ENCODE measurements around the gene PLEKHA3. TPM values are rescaled to one million over a fixed set of nuclear protein-coding genes. Genes with fewer than 3 reads are reported as not detected.

PLEKHA3 gene
- total and polyA plus RNA-seq, 9 of the 15 experiments (the other 6 are each of a cell fraction or from before 2014, with no cell fraction given): 2.3 to 23.4 (median 10.5) TPM

GRCh38 chr2:178512484-178512883, 32.2 kb downstream of the PLEKHA3 start:
- H3K9ac ChIP-seq (ENCODE audit: insufficient read depth in 1 of 2, low read depth in 2 of 2, low read length in 2 of 2): no peak overlapping the region
- ChIA-PET CTCF (ENCODE audit: low intra/inter-chr PET ratio) (no interaction called here), POLR2A (interaction anchor here (1.1 kb wide), 1 partner anchor 10 kb away, joined by 4 read pairs; no protein-coding TSS in a partner anchor)
- DNase-seq (ENCODE audit: extremely low read depth in 1 of 4, low spot score in 3 of 4) (no peak), FAIRE-seq (no peak), ATAC-seq (no peak)
- 83% methylated on average over 2 of the region's 2 CpGs for WGBS (ENCODE audit: insufficient coverage, low coverage, missing lambda C conversion rate)
- intact Hi-C loops (cut with micrococcal nuclease) (no loop called here), in situ Hi-C loops (cut with MboI) (no loop called here)
- no peak overlapping the region for H3K27ac ChIP-seq (ENCODE audit: extremely low read depth, low read depth, low read length)
- H3K4me1 ChIP-seq (replicated peaks in 1 of 2; ENCODE audit: control insufficient read depth in 2 of 2, insufficient read depth in 2 of 2, low read length in 2 of 2): no peaks in the 10 kb centered on the region
- H4K20me1 ChIP-seq (replicated peaks; ENCODE audit: control insufficient read depth, insufficient read depth, low read length): no peaks in the 10 kb centered on the region
- no peaks in the 10 kb centered on the region for H3K79me2 ChIP-seq (ENCODE audit: control insufficient read depth, insufficient read depth, low read length)
- H3K27me3 ChIP-seq (ENCODE audit: control insufficient read depth in 2 of 2, insufficient read depth in 2 of 2, low read length in 2 of 2): no peaks in the 10 kb centered on the region
- H3K4me2 ChIP-seq (ENCODE audit: insufficient read depth, low read length): no peak overlapping the region
- H3K36me3 ChIP-seq (ENCODE audit: control insufficient read depth, insufficient read depth, low read length): no peaks in the 10 kb centered on the region; the same call in 2 of the 3 replicates
- TF ChIP-seq U2AF1 (optimal IDR thresholded peaks at IDR 0.05; ENCODE audit: low read depth, low read length): no peak
- TF ChIP-seq EHMT2 (IDR thresholded peaks at IDR 0.05): no peak
- TF ChIP-seq TCFL5 (CRISPR knock-in tag; conservative IDR thresholded peaks at IDR 0.05): no peak
- no peak for TF ChIP-seq TARDBP (IDR thresholded peaks at IDR 0.05)
- TF ChIP-seq CEBPG (CRISPR knock-in tag; IDR thresholded peaks at IDR 0.05): no peak
- TF ChIP-seq CEBPG (tag; conservative IDR thresholded peaks at IDR 0.05 in 1 of 2, IDR thresholded peaks at IDR 0.05 in 1 of 2): 0 out of 4 replicates have a peak, but pooled peaks have one; percentile 15 to 26
- no peak for TF ChIP-seq SAFB2 (IDR thresholded peaks at IDR 0.05; ENCODE audit: borderline replicate concordance, low read depth, low read length, severe bottlenecking)
- TF ChIP-seq NONO (IDR thresholded peaks at IDR 0.05; ENCODE audit: low read depth in 2 of 2, low read length in 1 of 2): no peak
- no peak overlapping the region for H2AFZ ChIP-seq (ENCODE audit: low read depth, low read length)
- no peak overlapping the region for H3K4me3 ChIP-seq
- no TSS peak for BruUV-seq (replicated peaks)
- H3K9me1 ChIP-seq (ENCODE audit: control insufficient read depth, insufficient read depth, low read length): no peaks in the 10 kb centered on the region
- no peaks in the 10 kb centered on the region for H3K9me3 ChIP-seq (replicated peaks; ENCODE audit: control insufficient read depth, insufficient read depth, low read depth, low read length)
